ENCODE results near the gene TP53BP1.
"Not testable (repeated sequence)": the region's sequence is repeated elsewhere in the genome, so short reads cannot be mapped to it uniquely, and the experiment has no call there.

TP53BP1 gene

GRCh38 chr15:43412096-43412495, 80.9 kb downstream of the TP53BP1 start:
- DNase-seq (ENCODE audit: low read depth) = no peak

GRCh38 chr15:43410572-43411214, 82.3 kb downstream of the TP53BP1 start:
- DNase-seq (ENCODE audit: low read depth) = no peak

- no peak for DNase-seq (ENCODE audit: low read depth)
Observed at GRCh38 chr15:43408789-43409188, 84.2 kb downstream of the TP53BP1 start.

- no peak for DNase-seq (ENCODE audit: low read depth)
Observed at GRCh38 chr15:43406808-43407207, 86.1 kb downstream of the TP53BP1 start.

- DNase-seq (ENCODE audit: low read depth) = no peak
Observed at GRCh38 chr15:43406189-43406588, 86.8 kb downstream of the TP53BP1 start.

- no peak for DNase-seq (ENCODE audit: low read depth)
Observed at GRCh38 chr15:43404130-43404529, 88.8 kb downstream of the TP53BP1 start.

- DNase-seq (ENCODE audit: low read depth) = no peak
Observed at GRCh38 chr15:43403616-43404015, 89.3 kb downstream of the TP53BP1 start.

- DNase-seq (ENCODE audit: low read depth) = no peak
Observed at GRCh38 chr15:43402255-43402654, 90.7 kb downstream of the TP53BP1 start.

- not testable (repeated sequence) for DNase-seq (ENCODE audit: low read depth)
Observed at GRCh38 chr15:43393592-43393991, 99.4 kb downstream of the TP53BP1 start.

GRCh38 chr15:43390723-43391122, 102.2 kb downstream of the TP53BP1 start:
- no peak for DNase-seq (ENCODE audit: low read depth)

- no peak for DNase-seq (ENCODE audit: low read depth)
Observed at GRCh38 chr15:43383070-43383469, 109.9 kb downstream of the TP53BP1 start.

GRCh38 chr15:43382310-43382709, 110.6 kb downstream of the TP53BP1 start:
- no peak for DNase-seq (ENCODE audit: low read depth)

GRCh38 chr15:43378601-43379000, 114.4 kb downstream of the TP53BP1 start:
- DNase-seq (ENCODE audit: low read depth) = no peak

- DNase-seq (ENCODE audit: low read depth) = peak; percentile 5
Observed at GRCh38 chr15:43376017-43376705, 116.8 kb downstream of the TP53BP1 start.

- peak; percentile 66 for DNase-seq (ENCODE audit: low read depth)
Observed at GRCh38 chr15:43370975-43371974, 121.7 kb downstream of the TP53BP1 start, which contains the start of the genes TUBGCP4 and ZSCAN29. Gene TUBGCP4 (plus strand): TSS chr15:43371101. CDS start chr15:43371355, 254 bp downstream. Gene ZSCAN29 (minus strand): TSS chr15:43371043. CDS start chr15:43369913, 1,130 bp downstream.

GRCh38 chr15:43370310-43370974, 122.5 kb downstream of the TP53BP1 start:
- no peak for DNase-seq (ENCODE audit: low read depth)

GRCh38 chr15:43361313-43361903, 131.5 kb downstream of the TP53BP1 start:
- DNase-seq (ENCODE audit: low read depth) = no peak

GRCh38 chr15:43360821-43361220, 132.1 kb downstream of the TP53BP1 start:
- DNase-seq (ENCODE audit: low read depth) = no peak
